Measurements from ENCODE around the gene NELL2. TPM values are rescaled to one million over a fixed set of nuclear protein-coding genes. Genes with fewer than 3 reads are reported as not detected.

Gene NELL2
- total RNA-seq, 4 donors from 2014 or later, result 4.7 to 20.5 (median 9.3) TPM

DNA sequence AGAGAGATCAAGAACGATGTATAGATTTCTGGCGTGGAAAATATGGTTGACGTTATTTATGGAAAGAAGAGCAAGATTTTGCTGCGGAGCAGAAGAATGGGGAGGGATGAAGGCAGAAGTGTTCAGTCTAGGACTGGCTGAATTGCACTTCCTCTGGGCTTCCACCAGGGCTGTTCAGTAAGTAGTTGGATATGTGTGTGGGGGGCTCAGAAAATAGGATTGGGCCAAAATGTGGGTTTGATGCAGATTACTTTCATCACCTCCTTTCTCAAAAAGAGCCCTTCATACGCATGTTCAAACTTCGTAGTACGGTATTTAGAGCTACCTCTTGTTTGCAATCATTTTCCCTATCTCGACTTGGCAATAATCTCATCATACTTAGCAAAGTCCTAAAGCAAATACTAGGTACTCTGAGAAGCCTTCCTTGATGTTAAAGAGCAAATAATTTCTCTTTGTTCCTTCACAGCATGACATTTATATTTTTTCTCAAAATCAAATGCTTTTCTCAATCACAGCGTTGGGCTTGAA, 349.4 kb downstream of the NELL2 start:
- TF ChIP-seq POLR2AphosphoS5 (IDR thresholded peaks at IDR 0.05), result no peak
- TF ChIP-seq, protein P1, sequence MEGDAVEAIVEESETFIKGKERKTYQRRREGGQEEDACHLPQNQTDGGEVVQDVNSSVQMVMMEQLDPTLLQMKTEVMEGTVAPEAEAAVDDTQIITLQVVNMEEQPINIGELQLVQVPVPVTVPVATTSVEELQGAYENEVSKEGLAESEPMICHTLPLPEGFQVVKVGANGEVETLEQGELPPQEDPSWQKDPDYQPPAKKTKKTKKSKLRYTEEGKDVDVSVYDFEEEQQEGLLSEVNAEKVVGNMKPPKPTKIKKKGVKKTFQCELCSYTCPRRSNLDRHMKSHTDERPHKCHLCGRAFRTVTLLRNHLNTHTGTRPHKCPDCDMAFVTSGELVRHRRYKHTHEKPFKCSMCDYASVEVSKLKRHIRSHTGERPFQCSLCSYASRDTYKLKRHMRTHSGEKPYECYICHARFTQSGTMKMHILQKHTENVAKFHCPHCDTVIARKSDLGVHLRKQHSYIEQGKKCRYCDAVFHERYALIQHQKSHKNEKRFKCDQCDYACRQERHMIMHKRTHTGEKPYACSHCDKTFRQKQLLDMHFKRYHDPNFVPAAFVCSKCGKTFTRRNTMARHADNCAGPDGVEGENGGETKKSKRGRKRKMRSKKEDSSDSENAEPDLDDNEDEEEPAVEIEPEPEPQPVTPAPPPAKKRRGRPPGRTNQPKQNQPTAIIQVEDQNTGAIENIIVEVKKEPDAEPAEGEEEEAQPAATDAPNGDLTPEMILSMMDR (IDR thresholded peaks at IDR 0.05), result no peak
- TF ChIP-seq EP300 (IDR thresholded peaks at IDR 0.05), result no peak
- TF ChIP-seq POLR2A (IDR thresholded peaks at IDR 0.05), result no peak
- Histone ChIP-seq H3K4me1 (no peaks in the 10 kb centered on the region), H3K27me3 (no peaks in the 10 kb centered on the region), H3K9me3 (no peaks in the 10 kb centered on the region), H3K4me3 (no peak overlapping the region), H3K36me3 (no peaks in the 10 kb centered on the region), H3K27ac (no peak overlapping the region)
- WGBS, result 93% methylated on average over 9 of the region's 9 CpGs
- no peak for DNase-seq (ENCODE audit: low spot score in 2 of 2)

DNA sequence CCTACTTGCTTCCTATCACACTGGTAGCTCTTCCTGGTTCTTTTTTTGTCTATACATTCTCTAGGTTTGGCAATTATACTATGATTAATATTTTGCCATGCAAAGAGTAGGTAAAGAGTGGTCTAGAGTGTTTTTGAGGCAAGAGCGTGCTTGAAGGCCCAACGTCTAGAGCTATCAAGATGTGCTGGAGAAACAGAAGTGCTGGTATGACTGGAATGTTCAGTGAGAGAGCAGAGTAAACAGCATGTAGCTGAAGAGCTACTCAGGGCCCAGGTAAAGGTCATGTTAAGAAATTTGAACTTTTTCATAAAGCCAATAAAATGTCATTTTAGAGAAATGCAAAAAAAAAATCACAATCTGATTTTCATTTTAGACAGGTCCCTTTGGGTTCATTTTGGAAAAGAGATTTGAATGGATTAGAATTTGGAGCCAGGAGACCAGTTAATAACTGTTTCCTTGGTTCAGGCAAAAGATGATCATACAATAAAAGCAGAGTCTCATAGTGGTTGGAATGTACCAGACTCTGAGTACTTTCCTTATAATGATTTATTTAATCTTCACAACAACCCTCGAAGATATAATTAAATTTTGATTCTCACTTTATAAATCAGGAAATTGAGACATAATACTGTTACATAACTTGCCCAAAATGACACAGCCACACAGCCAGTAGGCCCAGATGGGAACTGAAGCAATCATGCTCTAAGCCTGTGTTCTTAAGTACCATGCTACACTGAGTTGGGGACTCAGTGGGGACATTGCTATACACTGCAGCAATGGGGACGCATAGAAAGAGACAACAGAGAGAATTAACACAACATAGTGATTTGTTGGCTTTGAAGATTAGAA, 350.1 kb downstream of the NELL2 start:
- Histone ChIP-seq H3K4me1 (no peaks in the 10 kb centered on the region), H3K9me3 (no peaks in the 10 kb centered on the region), H3K27ac (no peak overlapping the region), H3K27me3 (no peaks in the 10 kb centered on the region), H3K36me3 (no peaks in the 10 kb centered on the region), H3K4me3 (no peak overlapping the region)
- DNase-seq (ENCODE audit: low spot score in 2 of 2), result no peak
- TF ChIP-seq, protein P1 (IDR thresholded peaks at IDR 0.05), result no peak
- TF ChIP-seq EP300 (IDR thresholded peaks at IDR 0.05) (no peak), POLR2A (IDR thresholded peaks at IDR 0.05) (no peak), POLR2AphosphoS5 (IDR thresholded peaks at IDR 0.05) (no peak)
- WGBS, result 66% methylated on average over 4 of the region's 4 CpGs

DNA sequence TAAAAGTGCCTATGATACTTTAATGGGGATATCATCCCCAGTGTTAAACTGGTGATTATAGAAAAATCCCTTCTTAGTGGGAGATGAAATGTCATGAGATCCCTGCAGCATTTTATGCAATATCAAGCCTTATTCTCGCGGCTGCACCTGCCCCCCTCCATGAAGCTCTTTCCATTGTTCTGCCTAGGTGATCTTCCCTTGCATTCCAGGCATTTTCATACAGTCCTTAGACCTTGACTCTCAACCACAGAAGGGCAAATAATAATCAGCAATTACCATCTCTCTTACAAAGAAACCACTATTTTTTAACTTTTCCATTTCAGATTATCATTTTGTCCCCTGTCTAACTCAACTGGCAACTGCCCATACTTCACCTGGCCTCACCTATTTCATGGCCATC, 352.3 kb downstream of the NELL2 start:
- DNase-seq (ENCODE audit: low spot score in 2 of 2), result no peak
- TF ChIP-seq POLR2AphosphoS5 (IDR thresholded peaks at IDR 0.05) (no peak), POLR2A (IDR thresholded peaks at IDR 0.05) (no peak), EP300 (IDR thresholded peaks at IDR 0.05) (no peak)
- TF ChIP-seq, protein P1 (IDR thresholded peaks at IDR 0.05), result no peak
- Histone ChIP-seq H3K36me3 (no peaks in the 10 kb centered on the region), H3K4me3 (no peak overlapping the region), H3K4me1 (no peaks in the 10 kb centered on the region), H3K27ac (no peak overlapping the region), H3K9me3 (no peaks in the 10 kb centered on the region), H3K27me3 (no peaks in the 10 kb centered on the region)
- WGBS, result 96% methylated on average over 2 of the region's 2 CpGs

GRCh38 chr12:44521702-44522101, 354.4 kb downstream of the NELL2 start:
- WGBS, result 90% methylated on average over 3 of the region's 3 CpGs

DNA sequence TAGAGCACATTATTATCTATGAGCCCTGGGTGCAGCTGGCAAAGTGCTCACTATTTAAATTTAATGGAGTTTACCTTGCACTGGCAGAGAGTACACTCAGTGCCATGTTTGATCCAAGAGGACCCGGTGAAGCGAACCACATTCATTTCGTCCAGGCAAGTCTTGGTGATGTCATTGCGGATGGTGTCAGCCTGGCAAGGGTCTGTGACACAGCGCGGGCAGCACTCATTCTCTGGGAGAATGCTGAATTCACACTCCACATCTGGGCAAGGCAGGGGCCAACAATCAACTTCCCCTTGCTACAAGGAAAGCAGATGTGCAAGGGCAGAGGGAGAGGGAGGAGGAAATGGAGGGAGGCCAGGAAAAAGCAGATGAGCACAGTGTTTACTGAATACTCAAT, 356.2 kb downstream of the NELL2 start:
- no peak overlapping the region for H3K4me3 ChIP-seq
- WGBS, result 64% methylated on average over 6 of the region's 6 CpGs
- no peaks in the 10 kb centered on the region for H3K9me3 ChIP-seq
- H3K36me3 ChIP-seq, result no peaks in the 10 kb centered on the region
- TF ChIP-seq, protein P1 (IDR thresholded peaks at IDR 0.05), result no peak
- TF ChIP-seq EP300 (IDR thresholded peaks at IDR 0.05) (no peak), POLR2AphosphoS5 (IDR thresholded peaks at IDR 0.05) (no peak), POLR2A (IDR thresholded peaks at IDR 0.05) (no peak)
- H3K27ac ChIP-seq, result no peak overlapping the region
- H3K27me3 ChIP-seq, result no peaks in the 10 kb centered on the region
- H3K4me1 ChIP-seq, result no peaks in the 10 kb centered on the region
- no peak for DNase-seq (ENCODE audit: low spot score in 2 of 2)

More at GRCh38 chr12:44521702-44522101, 354.4 kb downstream of the NELL2 start:
- Histone ChIP-seq H3K4me1 (no peaks in the 10 kb centered on the region), H3K36me3 (no peaks in the 10 kb centered on the region), H3K27me3 (no peaks in the 10 kb centered on the region), H3K27ac (no peak overlapping the region), H3K9me3 (no peaks in the 10 kb centered on the region), H3K4me3 (no peak overlapping the region)
- TF ChIP-seq POLR2AphosphoS5 (IDR thresholded peaks at IDR 0.05) (no peak), POLR2A (IDR thresholded peaks at IDR 0.05) (no peak), EP300 (IDR thresholded peaks at IDR 0.05) (no peak)
- TF ChIP-seq, protein P1 (IDR thresholded peaks at IDR 0.05), result no peak
- no peak for DNase-seq (ENCODE audit: low spot score in 2 of 2)

All from suprapubic skin (tissue), 4 donors.